GM19397 (cell line): Measurements from ENCODE around the gene GALNT9.
"Not testable (repeated sequence)": the region's sequence is repeated elsewhere in the genome, so short reads cannot be mapped to it uniquely, and the experiment has no call there.

Experiments
- ATAC-seq: cut with Tn5 transposase; IDR thresholded peaks from one replicate; pipeline ENCODE4 v1.9.1; 2021; ENCODE audit warnings: mild to moderate bottlenecking, moderate library complexity; ENCODE audit not compliant: unreplicated experiment

GALNT9 gene

DNA sequence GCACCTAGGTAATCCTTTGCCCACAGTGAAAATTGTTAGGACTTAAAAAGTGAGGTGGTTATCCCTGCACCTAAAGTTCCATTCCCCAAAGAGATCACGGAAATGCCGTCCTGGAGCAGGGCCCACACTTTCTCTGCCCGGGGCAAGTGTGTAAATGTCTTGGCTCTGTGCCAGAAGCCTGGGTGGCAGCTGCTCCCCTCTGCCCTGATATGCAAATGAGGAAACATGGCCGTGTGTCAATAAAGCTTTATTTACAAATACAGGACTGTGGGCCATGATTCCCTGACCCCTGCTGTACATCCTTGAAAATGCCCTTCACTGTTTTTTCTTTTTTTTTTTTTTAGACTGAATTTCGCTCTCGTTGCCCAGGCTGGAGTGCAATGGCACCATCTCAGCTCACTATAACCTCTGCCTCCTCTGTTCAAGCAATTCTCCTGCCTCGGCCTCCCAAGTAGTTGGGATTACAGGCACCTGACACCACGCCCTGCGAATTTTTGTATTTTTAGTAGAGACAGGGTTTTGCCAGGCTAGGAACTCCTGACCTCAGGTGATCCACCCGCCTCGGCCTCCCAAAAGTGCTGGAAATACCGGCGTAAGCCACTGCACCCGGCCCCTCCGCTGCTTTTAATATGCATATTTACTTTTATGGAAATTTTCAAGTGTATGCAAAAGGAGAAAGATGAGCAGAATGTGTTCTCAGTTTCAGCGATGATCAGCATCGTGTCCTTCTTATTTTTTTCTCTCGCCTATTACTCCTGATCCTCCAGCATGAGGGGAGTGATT, 75.5 kb downstream of the GALNT9 start:
- ATAC-seq: no peak

DNA sequence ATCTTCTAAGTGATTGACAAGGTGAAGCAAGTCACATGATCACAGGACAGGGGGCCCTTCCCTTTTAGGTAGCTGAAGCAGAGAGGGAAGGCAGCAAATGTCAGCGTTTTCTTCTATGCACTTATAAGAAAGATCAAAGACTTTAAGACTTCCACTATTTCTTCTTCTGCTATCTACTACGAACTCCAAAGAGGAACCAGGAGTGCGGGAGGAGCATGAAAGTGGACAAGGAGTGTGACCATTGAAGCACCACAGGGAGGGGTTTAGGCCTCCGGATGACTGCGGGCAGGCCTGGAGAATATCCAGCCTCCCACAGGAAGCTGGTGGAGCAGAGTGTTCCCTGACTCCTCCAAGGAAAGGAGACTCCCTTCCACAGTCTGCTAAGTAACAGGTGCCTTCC, 76.4 kb downstream of the GALNT9 start:
- ATAC-seq: not testable (repeated sequence)

DNA sequence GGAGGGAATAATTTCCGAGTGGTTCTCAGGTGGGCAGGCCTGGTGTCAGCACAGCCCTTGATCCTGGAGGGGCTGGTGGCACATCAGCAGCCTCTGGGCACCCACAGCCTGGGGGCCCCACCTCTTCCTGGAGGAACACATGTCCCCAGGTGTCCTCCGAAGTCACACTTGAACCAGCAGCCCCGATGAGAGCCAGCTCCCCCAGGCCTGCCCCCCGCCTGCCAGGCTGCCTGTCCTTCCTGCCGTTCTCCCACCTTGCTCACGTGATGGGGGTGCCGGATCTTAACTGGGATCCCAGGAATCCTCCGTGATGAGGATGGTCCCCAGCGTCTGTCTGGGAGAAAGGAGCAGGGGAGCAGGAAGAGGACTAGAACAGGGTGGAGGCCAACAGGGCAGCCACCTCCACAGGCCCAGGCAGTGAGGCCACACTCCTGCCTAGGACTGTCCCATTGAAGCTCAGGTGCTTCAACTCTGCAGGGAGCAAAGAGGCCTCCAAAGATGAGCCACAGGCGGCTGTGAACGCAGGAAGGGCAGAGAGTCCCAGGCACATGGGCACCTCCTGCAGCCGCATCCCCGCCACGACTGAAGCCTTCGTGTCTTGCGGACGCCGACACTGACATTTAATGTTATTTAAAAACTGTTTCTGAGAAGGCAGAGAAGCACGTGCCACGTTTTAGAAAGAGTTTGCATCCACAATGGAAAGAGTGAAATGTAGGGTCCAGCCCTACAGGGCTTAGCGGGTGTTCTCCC, 77.5 kb downstream of the GALNT9 start:
- ATAC-seq: no peak

DNA sequence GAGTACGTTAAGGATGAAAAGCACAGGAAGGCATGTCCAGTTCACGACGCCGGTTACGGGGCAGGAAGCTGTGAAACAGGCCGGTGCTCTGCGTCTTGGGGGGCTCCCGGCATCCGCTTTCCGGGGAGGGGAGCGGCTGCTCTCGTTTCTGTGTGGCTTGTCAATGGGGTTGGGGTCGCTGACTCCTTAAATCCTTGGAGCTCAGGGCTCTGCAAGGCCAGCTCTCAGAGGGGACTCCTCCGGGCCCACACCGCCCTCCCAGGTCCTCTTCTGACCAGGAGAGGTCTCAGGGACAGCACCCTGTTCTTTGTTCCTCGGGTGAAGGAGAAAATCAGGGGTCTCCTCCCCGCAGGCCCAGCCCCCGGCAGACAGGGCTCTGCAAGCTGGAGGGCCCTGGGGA, 78.1 kb downstream of the GALNT9 start:
- no peak for ATAC-seq

DNA sequence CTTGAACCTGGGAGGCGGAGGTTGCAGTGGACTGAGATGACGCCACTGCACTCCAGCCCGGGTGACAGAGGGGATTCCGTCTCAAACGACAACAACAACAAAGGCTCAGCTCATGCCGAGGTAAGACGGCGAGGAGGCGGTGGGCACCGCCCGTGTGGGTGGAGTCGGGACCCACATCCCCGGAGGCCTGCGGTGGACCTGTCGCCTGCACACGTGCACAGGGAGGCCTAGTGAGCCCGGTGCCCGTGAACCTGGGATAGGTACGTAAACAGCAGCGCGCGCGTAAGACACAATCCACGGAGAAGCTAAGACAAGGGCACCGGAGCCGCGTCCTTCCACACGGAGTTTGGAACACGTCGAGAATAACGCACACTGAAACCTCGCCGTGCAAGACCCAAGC, 78.7 kb downstream of the GALNT9 start:
- ATAC-seq: no peak

DNA sequence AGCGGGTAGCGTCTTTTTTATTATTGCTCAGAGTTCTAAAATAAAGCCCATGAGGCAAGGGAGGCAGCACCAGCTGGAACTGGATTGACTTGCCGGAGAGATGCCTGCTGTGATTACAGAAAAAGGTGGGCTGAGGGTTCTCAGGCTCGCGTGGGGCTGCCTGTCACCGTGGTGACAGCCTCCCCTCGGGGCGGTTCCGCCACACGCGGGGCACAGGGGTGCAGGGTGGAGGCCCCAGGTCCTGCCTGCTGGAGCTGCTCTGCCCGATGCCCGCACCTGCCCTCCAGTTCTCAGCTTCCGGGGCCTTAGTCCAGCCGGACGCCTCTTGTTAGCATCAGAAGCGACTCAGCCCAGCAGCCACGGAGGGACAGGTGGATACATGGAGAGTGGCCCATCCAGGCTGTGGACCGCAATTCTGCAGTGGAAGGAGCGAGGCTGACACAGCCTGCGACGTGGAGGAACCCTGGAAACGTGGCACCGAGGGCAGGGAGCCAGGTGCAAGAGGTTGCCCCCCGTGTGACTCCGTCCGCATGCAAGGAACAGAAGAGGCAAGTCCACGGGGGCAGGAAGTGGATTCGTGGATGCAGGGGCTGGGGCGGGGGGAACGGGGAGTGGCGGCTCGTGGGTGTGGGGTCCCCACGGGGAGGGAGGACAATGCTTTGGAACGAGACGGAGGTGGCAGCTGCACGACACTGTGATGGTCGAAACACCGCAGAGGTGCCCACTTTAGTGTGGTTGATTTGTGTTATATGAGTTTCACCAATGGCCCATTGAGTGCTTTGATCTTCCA, 79.5 kb downstream of the GALNT9 start:
- no peak for ATAC-seq

DNA sequence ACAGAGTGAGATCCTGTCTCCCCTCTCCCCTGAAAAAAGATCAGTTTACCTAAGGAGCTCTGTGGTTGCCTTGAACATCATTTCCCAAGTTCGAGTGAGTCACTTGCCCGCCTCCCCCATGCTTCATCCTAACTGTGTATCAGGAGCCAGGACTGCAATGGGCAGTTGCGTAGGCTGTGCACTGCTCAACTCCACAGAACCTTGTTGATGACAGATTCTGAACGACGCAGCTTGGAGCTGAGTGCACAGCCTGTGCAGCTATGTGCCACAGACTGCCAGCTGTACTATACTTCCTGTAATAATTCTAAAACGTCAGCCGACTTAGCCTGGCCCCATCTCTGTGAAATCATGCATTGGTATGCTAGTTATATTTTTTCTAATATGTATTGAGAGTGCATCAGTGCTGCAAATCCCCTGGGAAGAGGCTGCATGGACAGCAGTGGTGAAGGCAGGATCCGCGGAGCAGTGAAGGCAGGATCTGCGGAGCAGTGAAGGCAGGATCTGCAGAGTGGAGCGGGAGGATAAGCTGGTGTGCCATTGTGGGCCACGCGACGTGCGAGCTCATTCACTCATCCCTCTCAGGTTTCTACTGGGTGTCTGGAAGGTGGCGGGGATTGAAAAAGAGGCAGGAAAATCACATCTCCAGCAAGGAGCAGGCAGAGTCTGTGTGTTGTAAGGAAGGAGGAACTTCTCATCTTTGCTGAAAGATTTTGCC, 80.8 kb downstream of the GALNT9 start:
- ATAC-seq: no peak

DNA sequence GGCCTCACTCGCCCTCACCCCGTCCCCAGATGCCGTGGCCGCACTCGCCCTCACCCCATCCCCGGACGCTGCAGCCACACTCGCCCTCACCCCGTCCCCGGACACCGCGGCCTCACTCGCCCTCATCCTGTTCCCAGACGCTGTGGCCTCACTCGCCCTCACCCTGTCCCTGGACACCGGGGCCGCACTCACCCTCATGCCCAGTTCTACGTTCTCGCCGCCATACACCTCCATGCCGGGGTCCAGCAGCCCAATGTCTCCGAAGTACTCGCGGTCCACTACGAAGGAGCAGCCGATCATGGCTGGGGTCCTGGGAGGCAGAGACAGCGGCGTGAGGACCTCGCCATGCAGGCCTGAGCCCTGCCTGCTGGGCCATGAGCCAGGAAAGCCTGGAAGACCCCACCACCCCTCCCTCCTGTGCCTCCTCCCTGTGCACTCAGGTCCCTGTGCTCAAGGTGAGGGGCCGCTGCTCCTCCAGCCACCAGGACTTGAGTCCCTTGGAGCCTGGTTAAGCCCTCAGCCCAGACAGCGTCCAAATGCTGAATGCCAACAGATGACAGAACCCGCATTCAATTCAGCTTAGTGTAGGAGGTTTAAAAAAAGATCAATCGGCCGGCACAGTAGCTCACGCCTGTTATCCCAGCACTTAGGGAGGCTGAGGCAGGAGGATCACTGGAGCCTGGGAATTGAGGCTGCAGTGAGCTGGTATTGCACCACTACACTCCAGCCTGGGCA, 81.5 kb downstream of the GALNT9 start:
- ATAC-seq: no peak

DNA sequence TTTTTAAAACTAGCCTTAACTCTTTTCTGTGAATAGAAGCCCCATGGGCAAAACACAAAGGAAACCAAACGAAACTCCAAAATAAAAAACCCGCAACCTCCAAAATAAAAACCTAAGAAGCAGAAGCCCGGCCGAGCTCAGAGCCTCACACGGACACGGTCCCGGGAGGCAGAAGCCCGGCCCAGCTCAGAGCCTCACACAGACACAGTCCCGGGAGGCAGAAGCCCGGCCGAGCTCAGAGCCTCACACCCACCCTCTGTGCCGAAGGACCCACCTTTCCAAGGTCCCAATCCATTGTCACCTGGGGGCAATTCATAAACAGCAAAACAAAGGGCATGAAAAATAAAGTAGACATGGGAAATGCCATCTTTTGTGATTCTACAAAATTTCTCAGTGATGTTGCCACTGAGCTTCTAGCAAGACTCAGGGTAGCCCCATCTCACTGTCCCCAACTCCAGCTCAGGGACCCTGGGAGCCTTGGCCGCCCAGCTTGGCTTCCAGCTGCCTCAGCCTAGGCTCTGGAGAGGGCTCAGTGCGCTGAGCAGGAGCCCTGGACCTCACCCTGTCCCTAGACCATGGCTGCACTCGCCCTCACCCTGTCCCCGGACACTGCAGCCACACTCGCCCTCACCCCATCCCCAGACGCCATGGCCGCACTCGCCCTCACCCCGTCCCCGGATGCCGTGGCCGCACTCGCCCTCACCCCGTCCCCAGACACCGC, 82.2 kb downstream of the GALNT9 start:
- no peak for ATAC-seq

DNA sequence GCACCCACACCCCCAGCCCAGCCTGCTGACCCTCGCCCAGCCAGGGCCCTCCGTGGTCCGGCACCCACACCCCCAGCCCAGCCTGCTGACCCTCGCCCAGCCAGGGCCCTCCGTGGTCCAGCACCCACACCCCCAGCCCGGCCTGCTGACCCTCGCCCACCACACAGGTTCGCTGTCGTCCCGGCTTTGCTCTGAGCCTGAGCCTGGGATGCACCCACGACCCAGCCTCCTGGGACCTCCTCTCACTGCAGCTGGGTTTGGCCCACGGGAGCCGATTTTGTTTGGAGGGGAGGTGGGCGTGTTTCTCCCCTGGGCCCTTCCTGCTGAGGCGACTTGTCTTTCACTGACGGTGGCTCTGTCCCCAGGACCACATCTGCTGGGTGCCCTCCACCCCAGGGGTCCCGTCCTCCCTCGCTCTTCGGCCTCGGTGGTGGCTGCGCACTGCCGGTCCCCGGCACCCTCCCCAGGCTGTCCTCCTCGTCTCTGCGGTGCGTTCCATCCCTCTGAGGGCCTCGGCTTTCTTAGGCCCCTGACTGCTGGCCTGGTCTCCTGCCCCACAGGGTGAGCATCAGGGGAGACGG, 83.8 kb downstream of the GALNT9 start:
- ATAC-seq: no peak

DNA sequence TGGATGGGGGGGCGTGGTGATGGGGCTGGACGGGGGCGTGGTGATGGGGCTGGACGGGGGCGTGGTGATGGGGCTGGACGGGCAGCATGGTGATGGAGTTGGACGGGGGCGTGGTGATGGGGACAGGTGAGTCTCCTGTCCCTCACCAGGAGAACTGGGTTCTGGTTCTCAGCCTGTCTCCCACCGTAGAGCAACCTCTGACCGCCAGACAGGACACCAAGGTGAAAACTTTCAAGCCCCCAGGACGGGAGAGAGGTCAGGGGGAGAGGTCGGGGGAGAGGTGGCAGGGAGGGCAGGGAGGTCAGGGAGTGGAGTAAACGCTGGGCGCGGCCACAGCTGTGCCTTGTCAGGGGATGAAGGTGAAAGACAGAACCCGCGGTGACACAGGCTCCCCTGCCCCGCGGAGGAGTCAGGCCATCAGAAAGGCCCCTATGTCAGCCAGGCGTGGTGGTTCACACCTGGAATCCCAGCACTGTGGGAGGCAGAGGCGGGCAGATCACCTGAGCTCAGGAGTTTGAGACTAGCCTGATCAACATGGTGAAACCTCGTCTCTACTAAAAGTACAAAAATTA, 84.6 kb downstream of the GALNT9 start:
- ATAC-seq: no peak

DNA sequence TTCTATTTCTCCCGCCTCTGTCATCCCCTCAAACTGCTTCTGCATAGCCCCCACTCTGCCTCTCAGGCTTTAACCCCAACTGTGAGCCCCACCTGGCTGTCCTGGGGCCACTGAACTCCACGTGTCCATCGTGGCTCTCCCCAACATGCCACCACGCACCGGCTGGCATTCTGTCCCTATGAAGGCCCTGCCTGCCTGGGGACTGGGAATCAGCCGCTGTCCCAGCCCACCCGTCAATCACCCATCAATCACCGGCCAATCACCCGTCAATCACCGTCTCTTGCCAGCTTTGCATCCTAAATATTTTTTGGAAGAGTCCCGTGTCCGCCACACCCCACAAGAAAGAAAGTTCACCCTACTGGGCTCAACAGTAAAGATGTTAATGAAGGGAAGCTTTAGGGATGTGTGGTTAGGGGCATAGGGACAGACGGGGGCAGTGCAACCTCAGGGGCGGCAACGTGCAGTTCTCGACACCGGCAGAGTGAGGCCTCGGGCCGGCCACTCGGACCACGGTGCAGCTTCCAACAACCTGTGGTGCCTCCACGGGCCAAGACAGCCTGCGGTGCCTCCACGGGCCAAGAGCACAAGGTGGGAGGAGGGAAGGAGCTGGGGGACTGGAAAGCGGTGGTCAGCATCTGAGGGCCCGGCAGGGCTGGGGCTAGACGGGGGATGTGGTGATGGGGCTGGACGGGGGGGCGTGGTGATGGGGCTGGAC, 85.6 kb downstream of the GALNT9 start:
- ATAC-seq: no peak

DNA sequence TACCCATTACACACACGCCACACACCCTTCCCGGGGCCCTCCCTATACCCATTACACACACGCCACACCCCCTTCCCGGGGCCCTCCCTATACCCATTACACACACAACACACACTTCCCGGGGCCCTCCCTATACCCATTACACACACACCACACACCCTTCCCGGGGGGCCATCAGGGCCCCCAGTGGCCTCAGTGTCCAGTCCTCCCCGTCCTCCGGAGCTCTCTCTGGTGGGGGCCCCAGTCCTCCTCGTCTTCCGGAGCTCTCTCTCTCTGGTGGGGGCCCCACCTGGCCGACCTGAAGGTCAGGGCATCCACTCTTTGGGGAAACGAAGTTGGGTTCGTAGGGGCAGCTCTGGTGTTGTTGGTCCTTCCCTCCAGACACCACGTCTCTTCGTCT, 86.2 kb downstream of the GALNT9 start:
- not testable (repeated sequence) for ATAC-seq

DNA sequence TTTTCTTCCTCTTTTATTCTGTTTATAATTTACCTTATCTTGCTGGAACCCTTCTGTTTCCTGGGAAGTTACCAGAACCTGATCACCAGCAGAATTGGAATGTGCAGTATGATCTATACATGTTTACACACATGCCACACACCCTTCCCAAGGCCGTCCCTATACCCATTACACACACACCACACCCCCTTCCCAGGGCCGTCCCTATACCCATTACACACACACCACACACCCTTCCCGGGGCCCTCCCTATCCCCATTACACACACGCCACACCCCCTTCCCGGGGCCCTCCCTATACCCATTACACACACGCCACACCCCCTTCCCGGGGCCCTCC, 88.8 kb downstream of the GALNT9 start:
- ATAC-seq: not testable (repeated sequence)

DNA sequence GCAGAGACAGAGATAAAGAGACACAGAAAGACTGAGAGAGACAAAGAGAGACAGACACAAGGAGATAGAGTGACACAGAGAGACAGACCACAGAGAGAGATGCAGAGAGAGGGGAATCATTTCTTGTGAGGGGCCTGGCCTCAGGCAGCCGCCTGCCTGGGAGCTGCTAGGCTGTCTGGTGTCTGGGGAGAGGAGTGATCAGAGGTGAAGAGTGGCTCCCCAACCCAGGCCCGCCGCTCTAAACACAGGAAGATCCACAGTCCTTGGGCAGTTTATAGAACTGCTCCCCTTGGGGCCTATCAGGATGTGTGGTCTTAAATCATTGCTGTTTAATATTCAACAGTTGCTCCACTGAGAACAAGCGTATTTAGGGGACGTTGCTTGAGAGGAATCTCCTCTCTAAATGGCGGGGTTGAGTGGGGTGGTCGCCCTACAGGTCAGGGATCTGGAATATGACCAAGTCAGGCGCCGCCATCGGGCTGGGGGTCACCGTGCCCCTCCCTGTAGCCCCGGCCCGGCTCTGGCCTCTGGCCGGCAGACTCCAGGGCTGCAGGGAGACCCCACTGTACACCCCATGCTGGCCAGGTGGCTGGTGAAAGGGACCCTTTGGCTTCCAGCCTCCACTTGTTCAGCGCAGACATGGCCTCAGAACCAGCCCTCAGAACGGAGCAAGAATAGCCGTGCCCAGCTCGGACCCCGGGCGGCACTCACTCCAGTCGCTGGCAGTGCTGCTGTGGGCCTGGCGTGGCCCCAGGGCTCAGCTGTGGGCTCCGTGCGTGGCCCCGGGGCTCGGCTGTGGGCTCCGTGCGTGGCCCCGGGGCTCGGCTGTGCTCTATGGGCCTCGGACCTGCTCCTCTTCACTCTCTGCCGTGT, 89.4 kb downstream of the GALNT9 start:
- ATAC-seq: no peak

DNA sequence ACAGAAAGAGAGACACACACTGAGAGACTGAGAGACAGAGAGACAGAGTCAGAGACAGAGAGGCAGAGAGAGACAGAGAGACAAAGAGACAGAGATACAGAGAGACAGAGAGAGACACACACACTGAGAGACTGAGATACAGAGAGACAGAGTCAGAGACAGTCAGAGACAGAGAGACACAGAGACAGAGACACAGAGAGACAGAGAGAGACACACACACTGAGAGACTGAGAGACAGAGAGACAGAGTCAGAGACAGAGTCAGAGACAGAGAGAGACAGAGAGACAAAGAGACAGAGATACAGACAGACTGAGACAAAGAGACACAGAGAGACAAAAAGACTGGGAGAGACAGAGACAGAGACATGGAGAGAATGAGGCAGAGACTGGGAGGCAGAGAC, 90.0 kb downstream of the GALNT9 start:
- ATAC-seq: no peak

DNA sequence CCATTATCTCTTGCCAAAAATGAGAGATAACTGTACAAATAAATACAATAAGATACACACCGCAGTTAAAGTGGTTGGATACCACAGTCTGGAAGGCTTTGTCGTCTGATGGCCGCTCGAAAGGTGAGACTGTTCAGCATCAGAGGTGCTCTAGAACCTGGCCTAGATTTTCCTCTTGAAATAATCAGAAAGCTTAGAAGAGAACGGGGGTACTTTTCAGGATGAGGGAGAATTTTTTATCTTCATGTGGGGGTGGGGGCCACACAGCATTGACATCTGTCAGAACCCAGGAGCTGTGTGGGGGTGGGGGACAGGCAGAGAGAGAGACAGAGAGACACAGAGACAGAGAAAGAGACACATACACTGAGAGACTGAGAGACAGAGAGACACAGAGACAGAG, 90.5 kb downstream of the GALNT9 start:
- no peak for ATAC-seq

DNA sequence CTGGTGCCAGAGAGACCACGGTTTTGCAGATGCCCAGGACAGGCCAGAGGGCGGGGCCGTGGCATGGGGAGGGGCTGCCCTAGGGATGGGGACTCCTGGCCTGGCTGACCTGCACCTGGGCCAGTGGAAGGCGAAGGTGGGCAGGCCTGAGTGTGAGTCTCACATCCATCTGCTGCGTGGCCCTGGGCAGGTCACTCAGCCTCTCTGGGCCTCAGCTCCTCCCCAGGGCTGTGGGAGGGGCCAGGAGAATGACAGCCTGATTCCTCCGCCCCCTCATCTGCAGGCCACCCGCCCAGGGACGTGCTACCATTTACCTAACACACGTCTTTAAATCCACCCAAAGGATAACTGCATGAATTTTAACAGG, 90.9 kb downstream of the GALNT9 start:
- ATAC-seq: no peak
